Measurements from ENCODE around the gene GDF9.

GDF9 gene

GRCh38 chr5:132834057-132834456 lies 32.2 kb downstream of the GDF9 start:
- DNase-seq, result no peak

DNA sequence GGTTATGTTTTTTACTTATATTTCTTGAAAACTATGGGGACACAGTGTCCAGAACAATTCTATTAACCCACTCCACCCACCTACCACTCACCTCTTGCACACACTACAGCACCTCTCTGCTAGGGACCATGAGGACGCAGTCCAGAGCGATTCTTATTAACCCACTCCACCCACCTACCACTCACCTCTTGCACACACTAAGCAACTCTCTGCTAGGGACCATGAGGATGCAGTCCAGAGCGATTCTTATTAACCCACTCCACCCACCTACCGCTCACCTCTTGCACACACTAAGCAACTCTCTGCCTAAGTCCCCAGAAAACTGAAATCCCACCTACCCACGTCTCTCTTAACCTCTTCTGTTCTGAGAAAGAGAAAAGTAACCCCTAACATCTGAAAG lies 33.7 kb downstream of the GDF9 start:
- DNase-seq, result no peak

DNA sequence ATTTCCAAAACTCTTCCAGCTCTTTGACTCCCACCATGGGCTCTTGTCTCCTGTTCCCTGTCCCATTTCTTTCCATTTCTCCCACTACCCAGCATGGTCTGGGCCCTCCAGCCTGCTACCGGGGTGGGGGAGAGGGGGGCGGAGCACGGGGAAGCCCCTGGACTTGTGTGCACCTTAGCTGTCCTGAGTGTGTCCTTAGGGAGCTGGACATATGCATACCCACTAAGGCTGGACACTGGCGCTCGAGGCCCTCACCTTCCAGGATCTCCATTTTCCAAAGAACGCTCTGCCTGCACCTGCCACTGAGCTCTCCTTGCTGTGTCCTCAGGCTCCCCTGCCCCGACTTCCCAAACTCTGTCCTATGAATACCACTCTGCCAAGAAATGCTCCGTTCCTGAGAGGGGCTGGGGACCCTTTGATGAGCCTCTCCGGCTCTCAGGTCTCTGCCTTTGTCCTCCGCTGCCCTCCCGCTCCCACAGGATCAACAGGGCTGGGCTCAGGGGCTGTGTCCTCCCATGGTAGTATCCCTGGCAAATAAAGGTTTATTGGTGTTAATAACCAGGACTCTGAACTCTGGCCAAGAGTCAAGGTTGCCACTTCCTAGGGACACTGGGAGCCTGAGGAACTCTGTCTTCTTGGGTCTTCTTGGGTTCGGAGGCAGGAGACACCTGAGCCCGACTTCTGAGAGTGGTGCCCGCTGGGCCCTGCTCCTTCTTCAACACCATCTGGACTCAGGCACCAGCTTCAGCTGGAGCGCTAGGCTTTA lies 35.0 kb downstream of the GDF9 start:
- DNase-seq, result no peak

DNA sequence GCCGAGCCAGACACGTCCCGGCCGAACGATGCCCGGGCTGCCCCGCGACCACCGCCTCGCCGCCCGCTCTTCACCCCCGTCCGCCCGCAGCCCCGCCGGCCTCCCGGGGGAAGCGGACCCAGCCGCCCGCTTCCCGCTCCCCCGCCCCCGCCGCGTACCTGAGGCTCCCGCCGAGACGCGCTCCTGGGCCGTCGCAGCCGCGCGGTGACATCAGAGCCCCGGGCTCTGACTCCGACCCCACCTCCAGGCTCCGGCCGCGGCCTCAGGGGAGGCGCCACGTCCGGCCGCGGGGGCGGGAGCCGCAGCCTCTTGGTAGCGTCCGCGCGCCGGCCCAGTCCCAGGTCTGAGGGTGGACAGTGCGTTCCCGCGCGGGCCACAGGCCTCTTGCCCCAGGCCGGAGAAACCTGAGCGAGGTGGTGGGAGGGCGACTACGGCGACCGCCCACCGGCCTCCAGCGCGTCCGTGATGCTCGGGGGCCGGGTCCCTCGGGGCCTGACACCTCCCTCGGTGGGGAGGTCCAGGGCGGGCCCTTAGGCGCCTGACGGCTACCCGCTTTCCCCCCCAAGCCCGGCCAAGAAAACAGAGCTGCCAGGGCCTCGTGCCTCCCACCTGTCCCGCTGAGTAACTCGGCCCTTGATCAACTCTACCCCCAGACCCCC lies 35.7 kb downstream of the GDF9 start, which contains the start of gene SHROOM1:
TSS of gene SHROOM1 (minus strand) at position 212 of the 659 bp plus-strand sequence. CDS start 4,507 bp downstream, outside the sequence.
- DNase-seq, result no peak

DNA sequence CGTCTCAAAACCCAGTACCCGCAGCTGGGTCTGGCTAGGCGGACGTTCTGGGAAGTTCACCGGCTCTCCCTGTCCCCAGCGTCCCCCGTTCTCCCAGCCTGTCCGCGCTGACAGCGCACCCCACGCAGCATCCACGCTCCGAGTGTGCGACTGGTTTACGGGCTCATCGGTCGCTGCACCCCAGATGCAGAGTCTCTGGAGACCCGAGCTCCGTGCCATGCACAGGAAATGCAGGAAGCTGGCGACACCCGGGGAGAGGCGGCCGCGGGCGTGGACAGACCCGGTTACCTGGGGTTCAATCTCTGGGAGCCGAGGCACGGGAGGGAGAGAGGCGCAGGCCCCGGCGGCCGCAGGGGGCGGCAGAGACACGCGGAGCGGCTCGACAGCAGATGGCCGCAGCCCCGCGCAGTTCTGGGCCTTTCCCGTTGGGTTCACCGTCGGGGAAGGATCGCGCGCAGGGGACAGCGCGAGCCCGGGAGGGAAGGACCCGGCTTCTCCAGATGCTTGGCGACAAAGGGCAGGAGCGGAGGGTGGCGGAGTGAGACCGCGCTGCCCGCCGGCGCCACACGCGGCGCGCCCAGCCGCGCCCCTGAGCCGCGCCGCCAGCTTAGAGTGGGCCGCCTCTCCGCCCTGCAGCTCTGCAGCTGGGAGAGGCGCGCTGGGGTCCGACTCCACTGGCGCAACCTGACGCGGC lies 36.4 kb downstream of the GDF9 start:
- peak; percentile 20 for DNase-seq

DNA sequence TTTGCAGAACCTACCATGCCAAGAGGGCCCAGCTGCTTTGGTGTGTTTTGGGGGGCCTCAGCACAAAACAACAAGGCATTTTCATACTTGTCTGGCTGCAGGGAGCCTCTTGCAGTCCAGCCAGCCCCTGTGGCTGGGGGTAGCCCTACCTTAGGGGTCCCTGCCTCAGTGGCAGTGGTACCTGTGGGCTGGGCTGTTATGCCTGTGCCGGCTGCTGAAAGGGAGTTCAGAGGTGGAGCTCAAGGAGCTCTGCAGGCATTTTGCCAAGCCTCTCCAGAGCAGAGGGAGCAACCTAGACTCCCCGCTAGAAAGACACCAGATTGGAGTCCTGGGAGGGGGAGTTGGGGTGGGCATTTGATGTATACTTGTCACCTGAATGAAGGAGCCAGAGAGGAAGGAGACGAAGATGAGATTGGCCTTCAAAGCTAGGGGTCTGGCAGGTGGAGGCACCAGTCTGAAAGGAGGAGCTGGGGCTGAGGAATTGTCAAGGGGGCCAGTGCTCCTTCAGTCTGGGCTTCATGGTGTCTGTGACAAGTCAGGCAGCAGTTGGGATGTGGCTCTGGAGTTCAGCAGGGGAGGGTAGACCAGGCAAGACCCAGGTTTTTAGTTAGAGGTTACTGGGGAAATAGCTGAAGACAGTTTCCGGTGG lies 37.3 kb downstream of the GDF9 start:
- DNase-seq, result no peak

DNA sequence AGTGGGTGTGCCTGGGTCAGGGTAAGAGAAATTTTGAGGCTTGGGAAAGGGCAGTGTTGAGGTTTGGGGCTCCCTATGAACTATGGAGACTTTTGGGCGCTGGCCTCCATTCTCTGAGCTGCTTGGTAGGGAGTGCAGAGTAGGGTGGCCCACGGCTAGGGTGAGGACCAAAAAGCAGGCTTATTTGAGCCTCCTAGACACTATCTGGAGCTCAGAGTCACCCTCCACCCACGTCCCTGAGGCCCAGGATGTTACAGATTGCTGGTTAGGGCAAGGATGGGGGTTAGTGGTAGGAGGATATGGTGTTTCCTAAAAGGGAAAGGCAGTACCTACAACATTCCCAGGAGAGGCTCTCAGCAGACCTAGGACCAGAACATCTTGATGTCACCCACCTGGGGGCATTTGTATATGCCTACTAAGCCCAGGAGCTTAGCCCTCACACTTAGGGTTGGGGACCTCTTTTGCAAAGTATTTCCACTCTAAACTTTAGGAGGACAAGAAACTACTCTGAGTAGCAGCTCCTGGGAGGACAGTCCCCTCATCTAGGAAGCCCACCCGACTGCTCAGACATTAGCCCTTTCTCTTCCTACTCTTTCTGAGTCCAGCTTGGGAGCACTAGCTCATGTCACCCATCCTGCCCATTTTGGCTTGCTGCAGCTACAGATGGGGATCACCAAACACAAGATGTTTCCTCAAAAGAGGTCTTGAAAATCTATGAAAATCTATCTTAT lies 38.2 kb downstream of the GDF9 start:
- no peak for DNase-seq

GRCh38 chr5:132826424-132827082 lies 39.7 kb downstream of the GDF9 start:
- DNase-seq, result no peak

DNA sequence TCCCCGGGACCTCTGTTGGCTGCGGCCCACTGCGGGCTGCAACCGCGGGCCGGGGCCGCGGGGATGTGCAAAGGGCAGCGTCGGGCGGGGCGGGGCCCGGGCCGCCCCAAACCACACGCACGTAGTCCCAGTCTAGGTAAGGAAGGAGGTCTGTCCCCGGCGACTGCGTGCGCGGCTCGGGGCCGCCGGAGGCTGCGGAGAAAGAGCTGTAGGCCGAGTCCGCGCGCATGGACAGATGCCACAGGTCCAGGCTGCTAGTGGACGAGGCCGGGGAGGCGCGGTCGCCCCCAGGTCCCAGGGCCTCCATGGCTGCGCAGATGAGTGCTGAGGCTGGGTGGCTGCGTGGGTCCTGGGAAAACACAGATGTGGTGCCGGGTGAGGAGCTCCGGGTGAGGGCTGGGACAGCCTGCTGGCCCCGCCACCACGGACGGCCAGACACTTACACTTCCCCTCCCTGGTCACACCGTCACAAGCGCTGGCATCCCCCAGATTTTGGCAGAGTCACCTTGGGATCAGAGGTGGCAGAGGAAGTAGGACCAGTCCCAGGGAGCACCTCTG lies 40.4 kb downstream of the GDF9 start:
- DNase-seq, result no peak

GRCh38 chr5:132825033-132825833 lies 41.0 kb downstream of the GDF9 start:
- DNase-seq, result no peak

DNA sequence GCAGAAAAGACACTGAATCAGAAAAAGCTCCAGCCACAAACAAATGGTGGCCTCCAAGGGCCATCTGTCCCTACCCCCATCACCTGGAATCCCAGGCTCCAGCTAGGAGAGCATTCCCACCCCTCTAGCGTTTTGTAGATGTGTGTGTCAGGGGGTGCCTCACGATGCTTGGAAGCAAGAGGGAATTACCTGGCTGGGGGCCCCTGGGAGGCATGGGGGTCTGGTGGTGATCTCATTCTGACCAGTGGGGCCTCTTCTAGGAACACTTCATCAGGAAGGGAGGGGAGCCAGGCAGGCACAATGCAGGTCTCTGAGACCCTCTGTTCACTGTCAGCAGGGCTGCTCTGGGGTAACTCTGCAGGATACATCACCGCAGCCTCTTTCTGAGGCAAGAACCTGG lies 41.8 kb downstream of the GDF9 start:
- no peak for DNase-seq

DNA sequence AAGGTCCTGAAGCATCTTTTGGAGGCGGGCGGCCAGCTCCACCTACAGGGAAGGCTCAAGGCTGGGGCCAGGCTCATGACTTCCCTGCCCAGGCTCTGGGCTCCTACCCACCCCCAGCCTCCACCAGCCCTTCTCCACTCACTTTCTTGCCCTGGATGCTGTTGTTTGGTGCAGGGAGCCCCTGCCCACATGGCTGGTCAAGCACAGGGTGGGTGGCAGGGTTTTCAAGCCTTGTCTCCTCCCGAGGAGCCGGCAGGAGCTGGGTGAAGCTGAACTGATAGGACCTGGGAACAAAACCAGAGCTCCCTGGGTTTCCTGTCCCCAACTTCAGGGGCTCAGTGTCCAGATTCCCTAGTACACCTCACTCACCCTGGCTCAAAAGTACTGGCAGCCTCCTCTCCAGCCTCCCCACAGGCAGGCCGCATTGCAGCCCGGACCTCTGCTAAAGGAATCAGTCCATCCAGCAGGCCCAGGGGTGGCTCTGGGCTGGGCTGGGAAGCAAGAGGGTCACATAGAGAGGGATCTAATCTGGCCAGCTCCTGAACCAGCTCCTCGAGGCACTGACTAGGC lies 42.7 kb downstream of the GDF9 start:
- no peak for DNase-seq

DNA sequence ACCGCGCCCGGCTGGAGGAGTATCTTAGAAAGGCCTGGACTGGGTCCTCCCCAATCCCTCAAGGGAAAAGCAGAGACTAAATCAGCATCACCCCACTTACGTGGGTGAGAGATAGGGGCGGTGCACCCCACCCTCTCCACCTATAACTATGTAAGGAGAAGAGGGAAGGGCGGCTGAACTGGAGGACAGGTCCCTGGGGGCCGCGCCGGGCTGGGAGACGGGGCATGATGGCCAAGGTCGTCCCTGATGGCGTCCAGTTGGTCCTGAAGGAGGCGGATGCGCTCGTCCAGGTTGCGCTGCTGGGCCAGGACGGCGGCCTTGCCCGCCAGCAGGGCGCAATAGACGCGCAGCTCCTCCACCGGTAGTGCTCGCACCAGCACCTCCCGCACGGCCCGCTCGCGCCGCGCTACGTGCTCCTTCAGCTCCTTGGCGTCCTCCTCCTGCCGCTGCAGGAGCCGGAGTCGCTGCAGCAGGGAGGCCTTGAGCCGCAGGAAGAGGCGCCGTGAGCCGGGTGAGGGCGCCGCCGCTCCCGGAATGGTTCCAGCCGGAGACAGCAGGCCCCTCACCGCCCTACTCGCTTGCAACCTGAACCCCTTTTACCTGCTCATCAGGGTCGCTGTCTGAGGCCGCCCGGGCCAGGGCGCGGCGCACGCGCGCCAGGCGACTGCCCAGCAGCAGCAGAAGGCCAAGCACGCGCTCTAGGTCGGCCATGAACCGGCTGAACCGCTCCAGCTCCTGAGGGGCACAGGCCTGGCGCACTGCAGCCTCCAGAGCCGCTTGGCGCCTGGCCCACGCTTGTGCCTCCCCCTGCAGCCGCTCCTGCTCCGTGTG lies 43.4 kb downstream of the GDF9 start:
- no peak for DNase-seq

- DNase-seq, result peak; percentile 32
Measured at GRCh38 chr5:132821791-132822190, 44.5 kb downstream of the GDF9 start.

DNA sequence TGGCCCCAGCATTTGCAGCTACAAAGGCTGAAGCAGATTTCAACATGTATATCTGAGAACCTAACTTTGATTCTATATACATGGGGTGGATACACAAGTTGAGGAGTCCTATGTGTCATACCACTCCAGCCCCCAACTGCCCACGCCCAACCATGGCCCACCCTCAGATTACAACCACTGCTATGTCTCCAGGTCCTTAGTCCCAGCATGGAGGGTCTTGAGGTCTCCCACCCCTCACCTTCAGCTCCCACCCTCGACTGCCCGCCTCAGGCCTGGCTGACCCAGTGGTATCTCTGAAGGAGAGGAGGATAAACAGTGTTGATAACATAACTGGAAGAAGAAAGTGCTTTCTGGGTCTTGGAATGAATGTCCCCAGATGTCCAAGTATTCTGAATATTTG lies 44.9 kb downstream of the GDF9 start:
- no peak for DNase-seq

DNA sequence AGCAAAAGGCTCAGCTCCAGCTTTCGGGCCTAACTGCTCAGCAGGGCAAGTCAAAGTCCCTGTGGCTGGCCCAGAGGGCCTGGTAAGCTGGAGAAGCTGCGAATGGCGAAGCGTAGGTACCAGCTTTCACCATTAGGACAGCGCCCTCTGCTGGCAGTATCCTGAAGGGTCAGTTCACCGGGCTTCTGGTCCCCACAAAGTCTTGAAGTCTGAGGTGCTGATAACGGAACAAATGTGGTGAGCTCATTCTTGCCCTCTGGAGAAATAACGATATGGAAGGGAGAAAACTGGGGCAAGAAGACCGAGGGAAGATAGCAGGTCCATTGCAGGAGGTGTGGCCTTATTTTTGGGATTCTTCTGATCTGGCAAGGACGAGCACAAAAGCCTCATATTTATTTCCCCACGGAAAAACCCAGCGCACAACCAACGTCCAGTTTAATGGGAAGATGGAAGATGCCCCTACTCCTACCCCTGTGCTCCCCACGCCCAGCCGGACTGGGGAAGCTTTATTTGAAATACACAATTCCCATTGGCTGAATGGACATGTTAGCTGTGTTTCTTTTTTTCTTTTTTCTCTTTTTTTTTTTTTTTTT lies 46.0 kb downstream of the GDF9 start:
- DNase-seq, result peak; percentile 79

DNA sequence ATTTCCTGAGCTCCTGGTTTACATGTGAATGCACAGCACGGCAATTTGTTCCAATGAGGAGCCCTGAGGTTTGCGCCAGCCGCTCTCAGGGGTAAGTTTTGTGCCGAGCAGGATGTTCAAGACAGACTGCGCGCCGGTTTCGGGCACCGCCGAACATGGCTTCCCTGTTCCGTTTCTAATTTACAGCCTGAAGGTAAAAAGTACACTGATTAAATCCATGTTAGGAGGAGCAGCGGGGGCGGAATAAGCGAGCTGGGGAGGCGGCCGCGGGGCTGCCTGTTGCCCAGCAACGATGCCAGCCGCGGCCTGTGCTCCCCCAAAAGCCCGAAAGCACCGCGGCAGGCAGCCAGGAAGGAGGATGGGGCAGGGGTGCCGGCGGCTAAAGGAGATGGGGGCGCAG lies 46.8 kb downstream of the GDF9 start:
- no peak for DNase-seq

- DNase-seq, result no peak
Measured at GRCh38 chr5:132817011-132817410, 49.3 kb downstream of the GDF9 start.

- no peak for DNase-seq
Measured at GRCh38 chr5:132816554-132816953, 49.7 kb downstream of the GDF9 start.

All from MV-4-11 (cell line).